RKO (cell line): ENCODE data around the gene ZBTB21.

Source experiments
- DNase-seq: peaks from one replicate; pipeline ENCODE4 v3.0.0-alpha.2; 2016; ENCODE audit warnings: low spot score

ZBTB21 gene

GRCh38 chr21:42009831-42010506, at the start of gene ZBTB21:
Gene ZBTB21 (minus strand): TSS chr21:42010360. CDS start chr21:41994095, 16,265 bp downstream.
- peak; percentile 98 for DNase-seq

GRCh38 chr21:42059721-42060120, 49.6 kb upstream of the ZBTB21 start:
- no peak for DNase-seq

- no peak for DNase-seq
Observed at GRCh38 chr21:42059141-42059540, 49.0 kb upstream of the ZBTB21 start.

GRCh38 chr21:42058631-42059111, 48.5 kb upstream of the ZBTB21 start:
- DNase-seq, result no peak

- DNase-seq, result no peak
Observed at GRCh38 chr21:42057851-42058437, 47.8 kb upstream of the ZBTB21 start.

GRCh38 chr21:42056996-42057689, 47.0 kb upstream of the ZBTB21 start:
- no peak for DNase-seq

GRCh38 chr21:42056468-42056867, 46.3 kb upstream of the ZBTB21 start:
- DNase-seq, result no peak

GRCh38 chr21:42055425-42055824, 45.3 kb upstream of the ZBTB21 start:
- DNase-seq, result no peak

GRCh38 chr21:42051788-42052187, 41.6 kb upstream of the ZBTB21 start:
- DNase-seq, result no peak

GRCh38 chr21:42049578-42050430, 39.6 kb upstream of the ZBTB21 start:
- no peak for DNase-seq

- no peak for DNase-seq
Observed at GRCh38 chr21:42048870-42049577, 38.9 kb upstream of the ZBTB21 start.

GRCh38 chr21:42047821-42048613, 37.9 kb upstream of the ZBTB21 start:
- peak; percentile 52 for DNase-seq

- no peak for DNase-seq
Observed at GRCh38 chr21:42044871-42045495, 34.8 kb upstream of the ZBTB21 start.

GRCh38 chr21:42043961-42044360, 33.8 kb upstream of the ZBTB21 start:
- DNase-seq, result no peak

GRCh38 chr21:42043201-42043895, 33.2 kb upstream of the ZBTB21 start:
- no peak for DNase-seq

- DNase-seq, result no peak
Observed at GRCh38 chr21:42042651-42043050, 32.5 kb upstream of the ZBTB21 start.

GRCh38 chr21:42041711-42042110, 31.6 kb upstream of the ZBTB21 start:
- no peak for DNase-seq

GRCh38 chr21:42041246-42041645, 31.1 kb upstream of the ZBTB21 start:
- no peak for DNase-seq

- peak; percentile 98 for DNase-seq
Observed at GRCh38 chr21:42040411-42041180, 30.4 kb upstream of the ZBTB21 start.
